CD14-positive monocyte (primary cell): Measurements from ENCODE around the gene TMEM52B. TPM values are rescaled to one million over a fixed set of nuclear protein-coding genes. Genes with fewer than 3 reads are reported as not detected.
"Not testable (repeated sequence)": the region's sequence is repeated elsewhere in the genome, so short reads cannot be mapped to it uniquely, and the experiment has no call there.

ENCODE experiments used
- DNase-seq, 3 donors: peaks; one replicate each; pipeline ENCODE4 v3.0.0-alpha.2; 2011 to 2022
- H2AFZ ChIP-seq: 2 replicates; pipeline ENCODE4 v1.6.0; 2012; ENCODE audit warnings: mild to moderate bottlenecking, low read depth, low read length, inconsistent platforms; ENCODE audit not compliant: insufficient read depth, poor library complexity, severe bottlenecking
- H3K27ac ChIP-seq, 2 donors: 1 replicate in 1 of 2; 2 replicates in 1 of 2; pipeline ENCODE4 v1.5.1; 2012 to 2013; ENCODE audit warnings: low read length in 2 of 2, control low read depth in 1 of 2, inconsistent platforms in 1 of 2, low read depth in 1 of 2, mild to moderate bottlenecking in 1 of 2
- H3K27me3 ChIP-seq, 2 donors: one replicate each; pipeline versions ENCODE4 v1.6.0 to v1.6.1; 2011 to 2013; ENCODE audit warnings: low read length in 2 of 2; ENCODE audit not compliant: control insufficient read depth in 2 of 2, insufficient read depth in 2 of 2
- H3K36me3 ChIP-seq, 2 donors: replicated peaks in 1 of 2; 1 replicate in 1 of 2; 2 replicates in 1 of 2; pipeline versions ENCODE4 v1.5.1 to v1.6.1; 2012 to 2013; ENCODE audit warnings: low read length in 2 of 2, control low read depth in 1 of 2, inconsistent platforms in 1 of 2, mild to moderate bottlenecking in 1 of 2; ENCODE audit not compliant: insufficient read depth in 2 of 2, control insufficient read depth in 1 of 2
- H3K4me1 ChIP-seq, 2 donors: 1 replicate in 1 of 2; 2 replicates in 1 of 2; pipeline versions ENCODE4 v1.5.1 to v1.6.1; 2012 to 2013; ENCODE audit warnings: low read length in 2 of 2, control low read depth in 1 of 2, inconsistent platforms in 1 of 2, mild to moderate bottlenecking in 1 of 2, moderate library complexity in 1 of 2; ENCODE audit not compliant: insufficient read depth in 2 of 2, control insufficient read depth in 1 of 2
- H3K4me2 ChIP-seq: replicated peaks from 2 replicates; pipeline ENCODE3; 2012; ENCODE audit warnings: low read length, moderate library complexity, mild to moderate bottlenecking; ENCODE audit not compliant: poor library complexity, severe bottlenecking; ENCODE audit errors: extremely low read depth
- H3K4me3 ChIP-seq, 3 experiments: fragments of 200-600 bp in 1 of 3; sonication (generic) in 1 of 3; replicated peaks in 1 of 3; 1 replicate in 2 of 3; 2 replicates in 1 of 3; pipeline ENCODE4 v1.5.1; 2011 to 2013; ENCODE audit warnings: low read length in 3 of 3, mild to moderate bottlenecking in 3 of 3, control low read depth in 2 of 3, low read depth in 2 of 3, inconsistent platforms in 1 of 3, moderate library complexity in 1 of 3
- H3K79me2 ChIP-seq: 2 replicates; pipeline ENCODE4 v1.6.0; 2012; ENCODE audit warnings: mild to moderate bottlenecking, control low read depth, inconsistent platforms, low read length, moderate library complexity; ENCODE audit not compliant: insufficient read depth
- H3K9ac ChIP-seq: 2 replicates; pipeline ENCODE4 v1.6.0; 2017; ENCODE audit warnings: low read length, mild to moderate bottlenecking; ENCODE audit not compliant: insufficient read depth, poor library complexity, severe bottlenecking
- H3K9me3 ChIP-seq, 2 donors: replicated peaks in 1 of 2; 1 replicate in 1 of 2; 2 replicates in 1 of 2; pipeline versions ENCODE4 v1.5.1 to v1.6.1; 2012 to 2013; ENCODE audit warnings: low read length in 2 of 2, control low read depth in 1 of 2; ENCODE audit not compliant: control insufficient read depth in 1 of 2, insufficient read depth in 1 of 2
- H4K20me1 ChIP-seq: 2 replicates; pipeline ENCODE4 v1.6.0; 2012; ENCODE audit warnings: mild to moderate bottlenecking, low read length, control low read depth, moderate library complexity; ENCODE audit not compliant: insufficient read depth
- H3K27ac Mint-ChIP-seq, 7 donors: one replicate each; pipeline ENCODE4 v1.8.0; 2020; ENCODE audit warnings: mild to moderate bottlenecking in 7 of 7, mixed read lengths in 7 of 7, moderate library complexity in 6 of 7, inconsistent platforms in 2 of 7
- H3K27me3 Mint-ChIP-seq, 3 donors: one replicate each; pipeline ENCODE4 v1.8.0; 2021 to 2022; ENCODE audit warnings: low read depth in 3 of 3, mild to moderate bottlenecking in 3 of 3, mixed read lengths in 3 of 3, moderate library complexity in 3 of 3, inconsistent platforms in 1 of 3
- H3K36me3 Mint-ChIP-seq, 2 donors: one replicate each; pipeline ENCODE4 v1.8.0; 2020; ENCODE audit warnings: mixed read lengths in 2 of 2, inconsistent platforms in 1 of 2, mild to moderate bottlenecking in 1 of 2
- H3K4me1 Mint-ChIP-seq: one replicate; pipeline ENCODE4 v1.8.0; 2020; ENCODE audit warnings: mild to moderate bottlenecking, mixed read lengths
- H3K4me3 Mint-ChIP-seq, 2 donors: one replicate each; pipeline ENCODE4 v1.8.0; 2020; ENCODE audit warnings: mild to moderate bottlenecking in 2 of 2, mixed read lengths in 2 of 2, moderate library complexity in 1 of 2
- H3K9me3 Mint-ChIP-seq, 7 donors: one replicate each; pipeline ENCODE4 v1.8.0; 2020 to 2022; ENCODE audit warnings: mixed read lengths in 7 of 7, mild to moderate bottlenecking in 6 of 7, moderate library complexity in 6 of 7, inconsistent platforms in 2 of 7
- CTCF ChIP-seq: fragments of 200-600 bp; IDR thresholded peaks from one replicate; pipeline ENCODE4 v1.8.0; 2022; ENCODE audit warnings: antibody characterized with exemption, mild to moderate bottlenecking
- WGBS: methylation state at CpG from one replicate; pipeline ENCODE4 v1.1.5; 2013; ENCODE audit warnings: missing lambda C conversion rate; ENCODE audit not compliant: insufficient coverage; 5-methylcytosine and 5-hydroxymethylcytosine counted together
- intact Hi-C, 2 donors: fragments of 100-400 bp; cut with micrococcal nuclease; formaldehyde crosslinking; loops; one replicate each; pipeline versions ENCODE4 v1.15.0 to v1.15.1; 2023
- polyA plus RNA-seq, 3 donors: library from polyadenylated mRNA; depleted of rRNA in 1 of 3; unstranded in 2 of 3; stranded (reverse) in 1 of 3; fragments of 300-500 nt in 2 of 3; fragments of >200 nt in 1 of 3; fragmentation: Illumina TruSeq in 2 of 3; gene quantifications; 1 replicate in 2 of 3; 2 replicates in 1 of 3; pipeline ENCODE4 v1.2.3, GENCODE V29; 2012 to 2021

TMEM52B gene
- polyA plus RNA-seq, 3 donors, result 0.54 to 2.4 (median 0.58) TPM

GRCh38 chr12:10214895-10215267, 36.0 kb downstream of the TMEM52B start:
- Mint-ChIP-seq H3K4me3 (peak overlapping the region; percentile 96 to 99), H3K36me3 (peaks cover 39 to 40% of the 10 kb centered on the region in 2 donors), H3K27ac (peak overlapping the region in 2 of 7 donors; percentile 13 to 15), H3K27me3 (peaks cover 1 to 3% (median 3%) of the 10 kb centered on the region in 3 donors), H3K9me3 (peaks cover 0 to 2% (median 0%) of the 10 kb centered on the region in 7 donors), H3K4me1 (peaks cover 17% of the 10 kb centered on the region)
- peaks cover 3% of the 10 kb centered on the region for H3K79me2 ChIP-seq
- intact Hi-C loops, result loop anchor here in 1 of 2 donors (10.0 kb wide), 3 partner anchors 60 to 350 kb away; partner anchors contain the start of gene CLEC2B
- H3K9me3 ChIP-seq, result no peaks in the 10 kb centered on the region
- WGBS, result 100% methylated on average over 1 of the region's 3 CpGs
- TF ChIP-seq CTCF, result no peak
- peak overlapping the region in 1 of 3 experiments; percentile 95 for H3K4me3 ChIP-seq
- DNase-seq, result no peak
- H3K4me1 ChIP-seq, result peaks cover 18 to 25% of the 10 kb centered on the region in 2 donors
- no peaks in the 10 kb centered on the region for H3K27me3 ChIP-seq
- no peak overlapping the region for H3K9ac ChIP-seq
- peaks cover 32% of the 10 kb centered on the region for H4K20me1 ChIP-seq
- peaks cover 14 to 25% of the 10 kb centered on the region in 2 donors for H3K36me3 ChIP-seq
- H3K4me2 ChIP-seq, result peak overlapping the region; percentile 84
- H2AFZ ChIP-seq, result no peak overlapping the region
- no peak overlapping the region for H3K27ac ChIP-seq

GRCh38 chr12:10215436-10215835, 36.6 kb downstream of the TMEM52B start:
- Mint-ChIP-seq H3K9me3 (peaks cover 0 to 2% (median 0%) of the 10 kb centered on the region in 7 donors), H3K27me3 (peaks cover 1 to 3% (median 3%) of the 10 kb centered on the region in 3 donors), H3K36me3 (peaks cover 44 to 45% of the 10 kb centered on the region in 2 donors), H3K27ac (peak overlapping the region in 1 of 7 donors; percentile 50), H3K4me1 (peaks cover 17% of the 10 kb centered on the region), H3K4me3 (peak overlapping the region; percentile 96 to 99)
- Histone ChIP-seq H4K20me1 (peaks cover 32% of the 10 kb centered on the region), H3K9ac (no peak overlapping the region), H3K4me3 (peak overlapping the region in 1 of 3 experiments; percentile 95), H3K27me3 (no peaks in the 10 kb centered on the region), H3K79me2 (peaks cover 3% of the 10 kb centered on the region), H3K4me1 (peaks cover 18 to 25% of the 10 kb centered on the region in 2 donors), H2AFZ (no peak overlapping the region), H3K27ac (no peak overlapping the region), H3K36me3 (peaks cover 20 to 31% of the 10 kb centered on the region in 2 donors), H3K4me2 (peak overlapping the region; percentile 84), H3K9me3 (no peaks in the 10 kb centered on the region)
- intact Hi-C loops, result loop anchor here in 1 of 2 donors (10.0 kb wide), 3 partner anchors 61 to 351 kb away; partner anchors contain the start of gene CLEC2B
- WGBS, result no CpG with 5 or more reads among the region's 2 CpGs
- DNase-seq, result no peak
- TF ChIP-seq CTCF, result no peak

GRCh38 chr12:10215946-10216345, 37.1 kb downstream of the TMEM52B start:
- not testable (repeated sequence) for DNase-seq
- peaks cover 32% of the 10 kb centered on the region for H4K20me1 ChIP-seq
- WGBS, result 100% methylated on average over 3 of the region's 13 CpGs

More at GRCh38 chr12:10215946-10216345, 37.1 kb downstream of the TMEM52B start:
- peaks cover 17% of the 10 kb centered on the region for H3K4me1 Mint-ChIP-seq
- not testable (repeated sequence) for H3K9me3 ChIP-seq, H3K4me2 ChIP-seq, H3K9ac ChIP-seq, H3K27me3 ChIP-seq, H2AFZ ChIP-seq, H3K9me3 Mint-ChIP-seq, H3K27ac ChIP-seq, H3K4me3 ChIP-seq, H3K79me2 ChIP-seq, H3K27me3 Mint-ChIP-seq, H3K27ac Mint-ChIP-seq
- intact Hi-C loops, result loop anchor here in 1 of 2 donors (10.0 kb wide), 3 partner anchors 61 to 351 kb away; partner anchors contain the start of gene CLEC2B
- Histone ChIP-seq H3K36me3 (peaks cover 25 to 36% of the 10 kb centered on the region in 2 donors), H3K4me1 (peaks cover 18 to 25% of the 10 kb centered on the region in 2 donors)
- peaks cover 49 to 50% of the 10 kb centered on the region in 2 donors for H3K36me3 Mint-ChIP-seq
- H3K4me3 Mint-ChIP-seq, result peak overlapping the region in 1 of 2 donors; percentile 99
